GM20000 (cell line): ENCODE data around the gene ARL6IP5.

Experiments
- DNase-seq: peaks from one replicate; pipeline ENCODE4 v3.0.0; 2012; ENCODE audit warnings: low spot score
- CTCF ChIP-seq: IDR thresholded peaks from 2 replicates; pipeline ENCODE4 v1.5.1; 2012; ENCODE audit warnings: mild to moderate bottlenecking, control low read depth; ENCODE audit errors: extremely low read depth, missing control alignments

Gene ARL6IP5

GRCh38 chr3:69126999-69127398 lies 42.3 kb downstream of the ARL6IP5 start:
- no peak for TF ChIP-seq CTCF
- DNase-seq, result no peak

GRCh38 chr3:69128509-69128908 lies 43.8 kb downstream of the ARL6IP5 start:
- no peak for TF ChIP-seq CTCF
- no peak for DNase-seq

GRCh38 chr3:69129531-69129930 lies 44.8 kb downstream of the ARL6IP5 start:
- no peak for DNase-seq
- no peak for TF ChIP-seq CTCF

GRCh38 chr3:69130689-69131088 lies 46.0 kb downstream of the ARL6IP5 start:
- DNase-seq, result peak; percentile 10
- TF ChIP-seq CTCF, result no peak

- TF ChIP-seq CTCF, result no peak
- DNase-seq, result no peak
These were observed 52.3 kb downstream of the ARL6IP5 start for GRCh38 chr3:69137005-69137404.

- DNase-seq, result no peak
- TF ChIP-seq CTCF, result no peak
These were observed 52.7 kb downstream of the ARL6IP5 start for GRCh38 chr3:69137412-69137811.

- no peak for DNase-seq
- no peak for TF ChIP-seq CTCF
These were observed 56.6 kb downstream of the ARL6IP5 start for GRCh38 chr3:69141313-69141712.
